Body of pancreas (tissue), 4 donors: Measurements from ENCODE around the gene NHSL1.

ENCODE experiments used
- POLR2A ChIP-seq, 3 donors: fragments of 450-650 bp; IDR thresholded peaks; one replicate each; pipeline ENCODE4 v1.6.1; 2016; ENCODE audit warnings: antibody characterized with exemption in 3 of 3, mild to moderate bottlenecking in 2 of 3
- TF ChIP-seq, protein P1 (sequence below), 7 experiments: fragments of 450-650 bp in 4 of 7; fragments of 200-600 bp in 3 of 7; sonication (generic) in 3 of 7; IDR thresholded peaks; one replicate each; pipeline ENCODE4 v1.5.1; 2016 to 2019; ENCODE audit warnings: antibody characterized with exemption in 7 of 7

DNA sequence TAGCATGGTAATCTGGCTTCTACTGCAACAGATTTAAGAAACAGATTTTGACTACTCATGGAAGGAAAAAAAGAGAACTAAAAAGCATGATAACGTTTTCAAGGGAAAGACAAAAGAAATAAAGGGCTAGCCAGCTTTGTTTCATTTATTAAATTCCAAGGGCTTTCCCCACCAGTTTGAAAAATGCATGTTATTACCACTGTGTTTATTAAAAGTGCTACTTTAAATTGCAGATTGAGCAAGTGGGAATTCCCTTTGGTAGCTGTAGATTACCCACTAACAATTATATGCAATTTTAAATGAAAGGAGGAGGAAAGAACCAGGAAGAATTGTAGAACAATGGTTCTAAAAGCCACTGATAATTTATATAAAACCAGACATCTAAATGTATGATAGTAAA, 40.6 kb upstream of the NHSL1 start:
- TF ChIP-seq, protein P1, sequence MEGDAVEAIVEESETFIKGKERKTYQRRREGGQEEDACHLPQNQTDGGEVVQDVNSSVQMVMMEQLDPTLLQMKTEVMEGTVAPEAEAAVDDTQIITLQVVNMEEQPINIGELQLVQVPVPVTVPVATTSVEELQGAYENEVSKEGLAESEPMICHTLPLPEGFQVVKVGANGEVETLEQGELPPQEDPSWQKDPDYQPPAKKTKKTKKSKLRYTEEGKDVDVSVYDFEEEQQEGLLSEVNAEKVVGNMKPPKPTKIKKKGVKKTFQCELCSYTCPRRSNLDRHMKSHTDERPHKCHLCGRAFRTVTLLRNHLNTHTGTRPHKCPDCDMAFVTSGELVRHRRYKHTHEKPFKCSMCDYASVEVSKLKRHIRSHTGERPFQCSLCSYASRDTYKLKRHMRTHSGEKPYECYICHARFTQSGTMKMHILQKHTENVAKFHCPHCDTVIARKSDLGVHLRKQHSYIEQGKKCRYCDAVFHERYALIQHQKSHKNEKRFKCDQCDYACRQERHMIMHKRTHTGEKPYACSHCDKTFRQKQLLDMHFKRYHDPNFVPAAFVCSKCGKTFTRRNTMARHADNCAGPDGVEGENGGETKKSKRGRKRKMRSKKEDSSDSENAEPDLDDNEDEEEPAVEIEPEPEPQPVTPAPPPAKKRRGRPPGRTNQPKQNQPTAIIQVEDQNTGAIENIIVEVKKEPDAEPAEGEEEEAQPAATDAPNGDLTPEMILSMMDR (IDR thresholded peaks at IDR 0.05), result no peak
- TF ChIP-seq POLR2A (IDR thresholded peaks at IDR 0.05), result no peak
